Hematopoietic multipotent progenitor cell (in vitro differentiated cells): ENCODE measurements around the gene PCDHGC3. TPM values are rescaled to one million over a fixed set of nuclear protein-coding genes. Genes with fewer than 3 reads are reported as not detected.
A peak's percentile ranks its signal among the peaks of the same experiment; 100 is the strongest.

Source experiments
- DNase-seq, 3 donors: peaks; one replicate each; pipeline ENCODE4 v3.0.0-alpha.2; 2011 to 2015; ENCODE audit warnings: low read depth in 2 of 3, low spot score in 2 of 3
- total RNA-seq: library from RNA; depleted of rRNA; stranded (reverse); fragments of >200 nt; gene quantifications from one replicate; pipeline ENCODE4 v1.2.3, GENCODE V29; 2012

The PCDHGC3 gene
- total RNA-seq, 1 donor = 1.1 TPM

- DNase-seq = no peak
These were observed 30.8 kb downstream of the PCDHGC3 start for GRCh38 chr5:141506381-141507155.

GRCh38 chr5:141507387-141508091 lies 31.8 kb downstream of the PCDHGC3 start:
- DNase-seq = no peak

- DNase-seq = no peak
These were observed 32.7 kb downstream of the PCDHGC3 start for GRCh38 chr5:141508440-141508797.

- no peak for DNase-seq
These were observed 33.2 kb downstream of the PCDHGC3 start for GRCh38 chr5:141508798-141509611.

GRCh38 chr5:141510160-141510559 lies 34.4 kb downstream of the PCDHGC3 start:
- no peak for DNase-seq

- DNase-seq = no peak
These were observed 35.3 kb downstream of the PCDHGC3 start for GRCh38 chr5:141510850-141511601.

- no peak for DNase-seq
These were observed 36.1 kb downstream of the PCDHGC3 start for GRCh38 chr5:141511771-141512325.

GRCh38 chr5:141512390-141512910 lies 36.7 kb downstream of the PCDHGC3 start:
- DNase-seq = peak; percentile 63 to 86 (median 74)

- peak in 2 of 3 donors; percentile 35 to 56 for DNase-seq
These were observed 37.3 kb downstream of the PCDHGC3 start for GRCh38 chr5:141512911-141513626.

GRCh38 chr5:141513627-141514329 lies 38.0 kb downstream of the PCDHGC3 start:
- DNase-seq = peak in 2 of 3 donors; percentile 74 to 84

GRCh38 chr5:141514330-141515133 lies 38.8 kb downstream of the PCDHGC3 start:
- DNase-seq = no peak

GRCh38 chr5:141515141-141515540 lies 39.4 kb downstream of the PCDHGC3 start:
- DNase-seq = no peak

GRCh38 chr5:141515946-141516671 lies 40.3 kb downstream of the PCDHGC3 start:
- no peak for DNase-seq

GRCh38 chr5:141516672-141517025 lies 40.9 kb downstream of the PCDHGC3 start:
- DNase-seq = no peak

- DNase-seq = no peak
These were observed 41.5 kb downstream of the PCDHGC3 start for GRCh38 chr5:141517312-141517711.

- DNase-seq = no peak
These were observed 42.3 kb downstream of the PCDHGC3 start for GRCh38 chr5:141517880-141518617.

GRCh38 chr5:141518618-141519015 lies 42.9 kb downstream of the PCDHGC3 start:
- DNase-seq = no peak
